Stimulated activated CD4-positive, alpha-beta T cell treated with anti-CD3 and anti-CD28 coated beads, Interleukin-12 subunit alpha, Interleukin-12 subunit beta, amount 100 ng/mL, for 24 hours (primary cell): ENCODE results near the gene BICC1.

ENCODE experiments used
- DNase-seq, 2 experiments: peaks; one replicate each; pipeline ENCODE4 v3.0.0-alpha.2; 2020; ENCODE audit warnings: low read depth in 2 of 2

Gene BICC1

DNA sequence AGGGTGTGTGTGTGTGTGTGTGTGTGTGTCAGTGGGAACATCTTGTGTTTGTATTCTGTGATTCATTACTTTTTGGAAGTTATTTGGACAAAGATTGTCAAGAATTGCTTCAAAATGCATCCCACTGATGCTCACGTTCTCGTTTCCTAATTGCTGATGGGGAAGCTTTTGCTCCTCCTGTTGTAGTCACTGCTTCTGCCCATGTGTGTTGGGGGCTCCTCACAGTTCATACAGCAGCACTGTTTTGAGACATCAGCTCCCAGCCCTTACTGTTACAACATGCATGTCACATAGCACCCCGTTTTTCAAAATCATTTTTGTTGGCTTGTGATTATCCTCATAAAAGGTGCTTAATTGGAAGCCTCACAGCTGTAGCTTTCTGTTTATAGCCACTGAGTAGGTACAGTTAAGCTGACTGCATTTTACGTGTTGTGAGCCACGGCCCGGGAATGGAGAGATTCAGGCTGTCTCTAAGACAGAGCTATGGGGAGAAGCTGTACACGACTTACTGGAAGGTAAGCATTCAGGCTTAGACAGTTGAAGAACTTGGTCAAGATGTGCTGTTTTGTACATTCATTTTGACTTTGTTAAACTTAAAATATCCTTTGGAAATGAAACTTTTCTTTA, 87.4 kb downstream of the BICC1 start:
- no peak for DNase-seq

DNA sequence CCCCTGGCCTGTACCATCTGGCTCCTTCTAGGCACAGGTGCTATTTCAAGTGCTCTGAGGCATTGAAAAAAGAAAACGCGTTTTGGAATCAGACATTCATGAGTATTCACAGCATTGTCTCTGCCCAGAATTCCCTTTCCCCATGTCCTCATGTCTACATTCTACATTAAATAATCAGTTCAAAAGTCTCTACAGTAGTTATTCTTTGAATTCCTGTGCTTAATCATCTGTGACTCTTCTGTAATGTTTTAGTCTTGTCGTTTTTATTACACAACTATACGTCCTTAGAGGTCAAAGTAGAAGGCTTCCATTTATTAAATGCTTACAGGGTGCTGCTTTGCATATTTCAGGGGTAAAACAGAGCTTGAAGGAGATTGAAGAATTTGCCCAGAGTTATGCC, 95.7 kb downstream of the BICC1 start:
- DNase-seq = no peak

- no peak for DNase-seq
These were observed 96.3 kb downstream of the BICC1 start for GRCh38 chr10:58608826-58609531.

GRCh38 chr10:58609532-58610150, 97.0 kb downstream of the BICC1 start:
- no peak for DNase-seq

DNA sequence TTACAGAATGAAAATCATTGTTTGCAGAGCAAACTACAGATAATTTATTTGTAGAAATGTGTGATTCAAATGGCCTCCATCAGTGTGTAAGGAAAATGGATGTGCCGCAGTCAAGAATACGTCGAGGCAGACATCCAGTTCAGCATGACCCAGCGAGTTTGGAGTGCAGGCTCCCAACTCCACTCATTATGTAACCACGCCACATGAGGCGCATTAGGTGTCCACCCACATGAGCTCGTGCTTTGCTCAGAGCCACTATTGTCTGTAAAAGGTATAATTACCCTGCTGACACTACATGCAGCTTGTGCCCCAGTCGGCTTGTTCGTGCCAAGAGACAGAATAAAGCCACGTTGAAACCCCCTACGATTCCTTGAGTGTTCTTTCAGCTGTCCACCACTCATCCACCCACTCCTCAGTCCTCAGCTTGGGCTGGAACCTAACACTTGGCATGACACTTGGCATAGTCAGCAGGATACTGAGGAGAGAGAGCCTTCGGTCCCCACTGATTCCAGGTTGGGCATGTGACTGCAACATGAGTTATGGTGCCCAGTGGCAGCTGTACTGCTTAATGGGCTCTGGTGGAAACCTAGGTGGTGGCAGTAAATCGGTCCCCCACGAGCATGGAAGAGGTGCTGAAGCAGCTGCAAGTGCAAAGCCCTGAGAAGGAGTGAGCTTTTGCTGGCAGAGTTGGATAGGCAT, 102.7 kb downstream of the BICC1 start:
- no peak for DNase-seq

DNA sequence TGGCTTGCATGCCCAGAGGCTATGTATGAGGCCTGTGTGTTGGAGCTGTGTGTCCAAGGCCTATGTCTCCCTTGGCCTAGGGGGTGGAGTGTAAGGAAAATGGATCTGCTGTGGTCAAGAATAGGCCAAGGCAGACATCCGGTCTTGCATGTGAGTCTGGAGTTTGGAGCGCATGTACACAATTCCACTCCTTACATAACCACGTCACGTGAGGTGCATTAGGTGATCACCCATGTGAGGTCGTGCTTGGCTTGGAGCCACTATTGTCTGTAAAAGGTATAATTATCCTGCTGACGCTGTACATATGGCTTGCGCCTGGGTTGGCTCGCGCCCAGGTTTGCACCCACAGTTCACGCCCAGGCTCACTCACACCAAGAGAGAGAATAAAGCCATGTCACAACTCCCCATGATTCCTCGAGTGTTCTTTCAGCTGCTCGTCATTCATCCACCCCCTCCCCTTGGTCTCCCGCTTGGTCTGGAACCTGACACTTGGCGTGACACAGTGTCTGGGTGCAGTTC, 105.5 kb downstream of the BICC1 start:
- no peak for DNase-seq

- no peak for DNase-seq
These were observed 108.9 kb downstream of the BICC1 start for GRCh38 chr10:58621379-58622077.

DNA sequence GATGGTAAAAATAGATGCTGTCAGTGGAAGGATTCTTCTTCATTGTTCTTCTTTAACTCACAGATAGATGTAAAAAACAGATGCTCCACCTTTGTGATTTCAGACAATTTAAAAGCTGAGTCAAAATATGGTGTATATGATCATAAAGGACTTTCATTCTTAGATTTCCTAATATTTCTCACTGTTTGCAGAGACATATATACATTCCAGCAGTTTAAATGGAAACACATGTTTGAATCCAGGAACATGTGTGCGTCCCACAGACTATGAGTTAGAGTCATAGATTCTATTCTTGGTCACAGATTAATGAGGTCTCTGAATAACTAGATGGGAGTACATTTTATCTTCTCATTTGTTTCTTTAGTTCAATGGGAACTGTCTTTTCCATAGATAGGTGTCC, 109.6 kb downstream of the BICC1 start:
- DNase-seq = no peak

GRCh38 chr10:58625070-58625469, 112.4 kb downstream of the BICC1 start:
- no peak for DNase-seq

GRCh38 chr10:58627392-58627791, 114.7 kb downstream of the BICC1 start:
- no peak for DNase-seq

- no peak for DNase-seq
These were observed 119.0 kb downstream of the BICC1 start for GRCh38 chr10:58631715-58632114.

DNA sequence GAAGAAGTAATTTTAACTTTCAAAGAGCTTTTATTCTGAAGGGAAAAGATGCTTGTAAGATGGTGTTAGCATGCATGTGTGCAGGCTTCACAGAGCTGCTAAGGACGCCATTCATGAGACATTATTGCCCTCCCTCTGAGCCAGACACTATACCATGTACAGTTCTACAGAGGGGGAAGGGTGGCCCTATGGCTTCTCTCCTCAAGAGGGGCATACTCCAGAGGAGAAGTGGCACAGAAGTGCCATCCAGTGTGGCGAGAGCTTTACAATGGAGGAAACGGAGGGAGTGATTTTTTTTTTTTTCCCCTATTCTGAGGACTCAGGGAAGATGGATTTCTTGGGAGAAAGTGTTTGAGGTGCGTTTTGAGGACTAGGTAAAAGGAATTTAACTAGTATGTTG, 119.5 kb downstream of the BICC1 start:
- no peak for DNase-seq

DNA sequence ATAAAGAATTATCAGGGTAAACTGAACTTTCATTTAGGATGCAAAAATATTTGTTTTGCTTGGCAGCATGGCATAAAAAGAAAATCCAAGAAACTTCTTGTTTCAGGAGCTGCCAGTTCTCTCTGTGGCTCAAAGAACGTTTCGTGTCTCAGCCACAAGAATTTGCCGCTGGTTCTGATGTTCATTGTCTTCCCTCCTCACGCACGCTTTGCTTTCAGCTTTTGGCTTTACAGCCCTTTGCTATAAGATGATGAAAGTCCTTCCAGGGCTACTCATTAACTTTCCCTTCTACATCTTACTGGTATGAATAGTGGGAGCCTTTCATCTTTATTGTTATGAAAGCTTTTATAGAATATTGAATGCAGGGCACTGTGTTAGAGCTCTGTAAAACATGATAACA, 124.7 kb downstream of the BICC1 start:
- no peak for DNase-seq

DNA sequence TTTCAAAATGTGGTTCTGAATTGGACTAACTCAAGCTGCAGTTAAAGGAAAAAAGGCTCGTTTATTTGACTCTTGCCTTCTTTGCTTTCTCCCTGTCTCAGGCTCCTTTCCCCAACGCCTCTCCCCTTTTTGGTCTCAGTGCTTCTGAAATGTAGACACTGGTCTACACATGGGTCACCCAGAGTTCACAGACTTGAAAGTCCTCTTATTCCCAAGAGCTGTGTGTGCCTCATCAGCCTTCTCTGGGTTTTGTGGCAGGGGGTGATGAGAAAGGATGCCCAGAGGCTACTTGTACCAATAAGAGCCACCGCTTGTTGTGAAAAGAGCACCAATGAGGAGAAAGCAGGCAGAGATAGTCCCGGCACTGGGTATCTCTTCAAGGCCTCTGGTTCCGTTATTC, 125.7 kb downstream of the BICC1 start:
- DNase-seq = no peak

- DNase-seq = no peak
These were observed 128.4 kb downstream of the BICC1 start for GRCh38 chr10:58641095-58641531.

DNA sequence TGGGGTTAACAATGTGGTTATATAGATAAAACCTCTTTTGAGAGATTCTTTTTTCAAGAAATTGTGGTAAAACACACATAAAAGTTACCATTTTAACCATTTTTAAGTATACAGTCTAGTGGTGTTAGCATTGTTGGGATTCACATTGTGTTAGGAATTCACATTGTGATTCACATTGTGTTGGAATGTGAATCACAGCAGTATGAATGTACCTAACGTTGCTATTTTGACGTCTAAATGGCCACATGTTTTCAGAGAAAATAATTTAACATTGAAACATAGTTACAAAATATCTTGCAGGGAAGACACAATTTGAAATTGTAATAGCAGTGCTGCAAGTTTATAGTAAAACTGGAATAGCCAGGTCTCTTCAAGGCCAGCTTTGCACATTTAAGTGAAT, 129.0 kb downstream of the BICC1 start:
- DNase-seq = no peak

DNA sequence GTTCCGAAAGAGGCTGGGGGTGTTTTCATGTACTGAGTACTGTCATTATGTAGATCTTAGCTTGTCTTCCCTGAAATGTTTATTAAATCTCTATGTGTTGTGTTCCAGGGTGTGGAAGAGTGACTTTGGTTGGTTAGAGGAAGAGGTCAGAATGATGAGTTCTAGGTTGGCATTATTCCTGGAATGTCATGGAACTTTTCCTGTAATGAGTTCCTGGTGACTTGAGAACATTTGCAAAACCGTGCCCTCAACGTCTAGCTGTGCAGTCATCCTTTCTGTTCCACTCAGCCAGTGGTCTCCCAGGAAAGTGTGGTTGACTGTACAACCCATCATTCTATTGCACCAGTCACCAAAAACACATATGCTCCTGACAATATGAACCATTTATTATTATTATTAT, 129.6 kb downstream of the BICC1 start:
- no peak for DNase-seq

DNA sequence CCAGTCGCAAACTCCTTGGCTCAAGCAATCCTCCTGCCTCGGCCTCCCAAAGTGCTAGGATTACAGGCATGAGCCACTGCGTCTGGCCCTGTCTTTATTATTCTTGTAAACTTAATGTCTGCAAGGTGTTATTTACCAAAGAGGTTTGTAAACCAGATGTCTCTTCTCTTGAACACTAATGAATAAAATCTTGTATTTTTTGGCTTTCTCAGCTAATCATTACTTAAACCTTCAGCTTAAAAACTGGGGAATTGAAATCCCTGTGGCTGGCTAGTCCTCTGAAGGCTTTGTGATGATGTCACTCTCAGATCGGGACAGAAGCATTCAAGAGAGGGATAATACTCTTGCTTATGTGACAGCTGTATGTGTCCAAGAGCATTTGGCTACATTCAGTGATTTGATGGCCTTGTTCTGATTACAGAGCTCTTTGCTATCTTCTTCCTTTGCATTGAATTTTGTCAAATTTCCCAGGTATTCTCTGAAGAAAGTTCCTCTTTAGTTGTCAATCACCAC, 130.3 kb downstream of the BICC1 start:
- no peak for DNase-seq

DNA sequence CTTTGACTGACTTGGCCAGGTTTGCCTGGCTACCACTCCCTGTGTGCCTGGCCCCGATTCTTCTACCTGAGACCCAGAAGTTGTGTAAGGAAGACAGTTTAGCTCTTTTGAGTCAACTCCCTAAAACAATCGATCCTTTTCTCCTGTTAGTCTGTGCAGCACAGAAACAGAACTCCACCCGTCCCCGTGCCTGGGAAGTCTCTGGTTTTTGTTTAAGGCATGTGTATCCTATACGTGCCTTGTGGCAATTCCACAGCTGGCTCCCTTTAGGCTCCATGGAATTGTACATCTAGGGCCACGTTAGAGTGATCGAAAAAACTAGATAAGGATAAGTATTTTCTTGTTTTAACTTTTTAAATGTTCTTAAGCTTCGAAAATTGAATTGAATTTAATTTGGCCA, 131.6 kb downstream of the BICC1 start:
- DNase-seq = no peak

DNA sequence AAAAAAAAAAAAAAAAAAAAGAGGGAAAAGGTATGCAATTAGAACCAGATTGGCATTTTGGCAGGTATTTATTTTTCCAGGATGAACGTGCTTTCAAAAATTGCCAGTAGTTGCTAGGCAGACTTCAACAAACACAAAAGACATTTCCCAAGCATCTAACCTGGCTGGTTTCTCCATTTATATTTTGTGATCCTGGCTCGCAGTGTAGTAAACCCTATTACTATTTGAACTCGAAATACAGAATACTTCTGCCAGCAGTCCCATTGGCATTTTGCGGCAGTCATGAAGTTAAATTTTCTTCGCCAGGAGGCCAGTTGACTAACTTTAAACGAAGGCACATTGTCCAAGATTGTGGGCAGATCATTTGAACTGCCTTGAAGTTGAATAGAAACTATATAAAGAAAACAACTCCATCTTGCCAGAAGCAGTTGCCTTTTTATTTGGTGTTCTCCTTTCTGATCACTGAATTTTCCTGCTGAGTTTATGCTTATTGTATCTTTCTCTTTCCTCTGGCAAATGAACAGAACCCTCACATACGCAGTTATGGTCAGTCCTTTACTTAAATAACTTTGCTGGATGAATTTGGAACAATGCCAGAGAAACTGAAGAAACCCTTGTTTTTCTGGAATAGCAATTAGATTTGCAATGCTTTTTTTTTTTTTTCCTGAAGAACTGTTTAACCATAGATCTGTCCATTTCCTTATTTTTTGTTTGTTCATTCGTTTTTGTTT, 132.9 kb downstream of the BICC1 start:
- no peak for DNase-seq
